ENCODE measurements around the gene CD2AP. TPM values are rescaled to one million over a fixed set of nuclear protein-coding genes. Genes with fewer than 3 reads are reported as not detected.

The CD2AP gene
- total and polyA plus RNA-seq, 2 of the 8 experiments (the other 6 are each of a cell fraction or from before 2014, with no cell fraction given) = 8.6 to 75.6 TPM

DNA sequence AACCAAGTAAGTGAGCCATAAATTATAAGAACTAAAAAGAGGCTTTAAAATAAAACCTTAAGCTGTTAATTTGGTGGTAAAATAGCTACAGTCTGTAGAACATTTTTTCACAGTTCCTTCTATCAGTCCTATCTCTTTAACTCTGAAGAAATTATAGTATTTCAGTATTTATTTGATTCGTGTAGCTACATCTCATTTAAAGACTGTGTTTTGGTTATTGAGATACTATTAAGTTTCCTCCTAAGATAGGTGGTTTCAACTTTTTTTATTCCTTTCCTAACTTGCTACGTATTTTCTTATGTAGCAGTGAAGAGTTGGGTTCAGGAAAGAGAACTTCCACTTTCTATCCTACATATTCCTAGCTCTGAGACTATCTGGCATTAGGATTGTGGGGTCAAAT lies 97.2 kb downstream of the CD2AP start (continued):
- no peak for TF ChIP-seq BRCA1 (IDR thresholded peaks at IDR 0.05; ENCODE audit: low read depth, low read length)
- TF ChIP-seq TCF12 (IDR thresholded peaks at IDR 0.05; ENCODE audit: low read depth, low read length) = no peak
- TF ChIP-seq, protein P1, sequence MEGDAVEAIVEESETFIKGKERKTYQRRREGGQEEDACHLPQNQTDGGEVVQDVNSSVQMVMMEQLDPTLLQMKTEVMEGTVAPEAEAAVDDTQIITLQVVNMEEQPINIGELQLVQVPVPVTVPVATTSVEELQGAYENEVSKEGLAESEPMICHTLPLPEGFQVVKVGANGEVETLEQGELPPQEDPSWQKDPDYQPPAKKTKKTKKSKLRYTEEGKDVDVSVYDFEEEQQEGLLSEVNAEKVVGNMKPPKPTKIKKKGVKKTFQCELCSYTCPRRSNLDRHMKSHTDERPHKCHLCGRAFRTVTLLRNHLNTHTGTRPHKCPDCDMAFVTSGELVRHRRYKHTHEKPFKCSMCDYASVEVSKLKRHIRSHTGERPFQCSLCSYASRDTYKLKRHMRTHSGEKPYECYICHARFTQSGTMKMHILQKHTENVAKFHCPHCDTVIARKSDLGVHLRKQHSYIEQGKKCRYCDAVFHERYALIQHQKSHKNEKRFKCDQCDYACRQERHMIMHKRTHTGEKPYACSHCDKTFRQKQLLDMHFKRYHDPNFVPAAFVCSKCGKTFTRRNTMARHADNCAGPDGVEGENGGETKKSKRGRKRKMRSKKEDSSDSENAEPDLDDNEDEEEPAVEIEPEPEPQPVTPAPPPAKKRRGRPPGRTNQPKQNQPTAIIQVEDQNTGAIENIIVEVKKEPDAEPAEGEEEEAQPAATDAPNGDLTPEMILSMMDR (IDR thresholded peaks at IDR 0.05; ENCODE audit: control extremely low read depth in 1 of 3, insufficient read depth in 1 of 3, low read depth in 1 of 3, low read length in 3 of 3) = no peak
- no peak for TF ChIP-seq SRF (IDR thresholded peaks at IDR 0.05; ENCODE audit: low read depth, low read length)
- TF ChIP-seq SP4 (IDR thresholded peaks at IDR 0.05; ENCODE audit: low read length) = no peak
- TF ChIP-seq JUND (IDR thresholded peaks at IDR 0.05; ENCODE audit: low read length) = no peak
- TF ChIP-seq, protein P2, sequence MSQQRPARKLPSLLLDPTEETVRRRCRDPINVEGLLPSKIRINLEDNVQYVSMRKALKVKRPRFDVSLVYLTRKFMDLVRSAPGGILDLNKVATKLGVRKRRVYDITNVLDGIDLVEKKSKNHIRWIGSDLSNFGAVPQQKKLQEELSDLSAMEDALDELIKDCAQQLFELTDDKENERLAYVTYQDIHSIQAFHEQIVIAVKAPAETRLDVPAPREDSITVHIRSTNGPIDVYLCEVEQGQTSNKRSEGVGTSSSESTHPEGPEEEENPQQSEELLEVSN (IDR thresholded peaks at IDR 0.05) = no peak
